22Rv1 (cell line): ENCODE measurements around the gene OSM.

Experiments used
- CTCF ChIP-seq: fragments of 450-650 bp; IDR thresholded peaks from 2 replicates; pipeline ENCODE4 v1.5.1; 2017; ENCODE audit warnings: mild to moderate bottlenecking
- ZFX ChIP-seq: fragments of 450-650 bp; IDR thresholded peaks from 2 replicates; pipeline ENCODE4 v1.6.1; 2017; ENCODE audit warnings: antibody characterized with exemption, borderline replicate concordance

GRCh38 chr22:30232716-30233218, 33.9 kb downstream of the OSM start:
- TF ChIP-seq CTCF (no peak), ZFX (no peak)
